Measurements from ENCODE around the gene DPP6. TPM values are rescaled to one million over a fixed set of nuclear protein-coding genes. Genes with fewer than 3 reads are reported as not detected.

Gene DPP6
- total RNA-seq, 1 donor from 2014 or later = not detected

DNA sequence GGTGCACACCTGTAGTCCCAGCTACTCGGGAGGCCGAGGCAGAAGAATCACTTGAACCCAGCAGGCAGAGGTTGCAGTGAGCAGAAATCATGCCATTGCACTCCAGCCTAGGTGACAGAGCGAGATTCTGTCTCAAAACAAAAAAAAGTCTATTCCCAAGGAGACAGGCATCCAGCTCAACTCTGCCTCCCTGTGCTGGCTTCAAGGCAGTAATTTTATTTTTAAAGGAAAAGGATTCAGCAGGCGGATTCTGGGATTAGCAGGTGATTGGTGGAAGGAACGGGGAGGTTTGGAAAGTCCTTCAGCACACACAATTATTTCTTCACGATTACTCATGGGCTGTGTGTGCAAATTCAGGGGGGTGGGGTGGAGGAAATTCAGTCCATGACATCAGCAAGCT, 707.8 kb downstream of the DPP6 start:
- intact Hi-C loops (cut with micrococcal nuclease) = no loop called here

DNA sequence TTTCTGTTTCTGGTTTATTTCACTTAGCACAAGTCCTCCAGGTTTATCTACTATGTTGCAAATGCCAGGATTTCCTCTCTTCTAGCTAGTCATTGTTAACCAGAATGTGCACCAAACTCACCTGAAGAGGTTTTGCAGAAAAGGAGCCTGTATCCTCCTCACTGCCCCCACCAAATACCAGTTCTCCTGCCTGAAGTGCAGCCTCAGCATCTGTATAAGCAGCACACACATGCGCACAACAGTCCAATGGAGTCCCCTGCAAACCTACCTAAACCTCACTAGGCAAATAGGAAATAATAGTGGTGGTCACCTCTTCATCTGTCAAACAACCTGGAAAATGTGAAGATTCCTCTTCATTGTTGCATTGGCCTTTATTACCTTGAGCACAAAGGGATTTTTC, 712.9 kb downstream of the DPP6 start:
- intact Hi-C loops (cut with micrococcal nuclease) = no loop called here

DNA sequence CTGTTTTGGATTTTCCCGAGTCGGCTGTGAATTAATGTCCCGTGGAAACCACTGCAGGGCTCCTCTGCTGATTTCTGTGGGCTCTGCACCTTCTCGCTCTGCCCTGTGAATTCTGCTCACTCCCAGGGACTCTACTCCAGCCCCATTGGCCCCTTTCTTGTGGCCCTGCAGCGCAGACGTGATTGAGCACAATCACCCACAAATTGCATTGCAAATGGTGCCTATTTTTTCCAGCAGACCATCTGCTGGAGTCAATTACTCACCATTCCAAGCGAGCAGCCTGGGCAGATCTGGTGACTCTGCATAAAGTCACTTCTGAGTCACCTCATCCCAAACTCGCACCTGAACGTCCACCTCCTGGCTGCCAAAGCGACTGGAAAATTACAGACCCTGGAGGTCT, 714.9 kb downstream of the DPP6 start:
- intact Hi-C loops (cut with micrococcal nuclease) = no loop called here

DNA sequence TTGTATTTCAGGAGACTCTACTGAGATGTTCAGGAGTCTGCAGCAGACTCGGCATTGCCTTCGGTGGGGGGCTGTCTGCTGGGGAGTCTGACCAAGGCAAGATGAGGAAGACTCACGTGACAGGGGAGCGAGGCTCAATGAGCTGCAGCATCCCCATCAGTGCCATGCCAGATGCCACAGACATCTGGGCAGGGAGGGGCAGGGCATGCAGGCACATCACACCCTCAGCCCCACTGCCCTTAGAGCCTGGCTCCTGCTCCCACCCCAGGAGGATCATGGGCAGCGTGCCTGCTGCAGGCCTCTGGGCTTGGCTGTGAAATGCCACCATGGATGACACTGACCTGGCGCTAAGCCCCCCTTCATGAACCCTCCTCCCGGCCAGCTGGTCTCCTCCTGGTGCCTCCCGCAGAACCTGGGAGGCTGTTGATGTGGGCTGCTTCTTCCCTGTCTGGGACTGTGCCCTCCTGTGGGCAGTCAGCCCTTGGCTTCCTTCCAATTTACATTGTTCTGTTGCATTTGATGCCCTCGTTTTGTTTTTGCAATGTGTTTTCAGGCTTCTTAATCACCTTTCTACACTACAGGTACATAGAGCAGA, 715.7 kb downstream of the DPP6 start:
- intact Hi-C loops (cut with micrococcal nuclease) = no loop called here

DNA sequence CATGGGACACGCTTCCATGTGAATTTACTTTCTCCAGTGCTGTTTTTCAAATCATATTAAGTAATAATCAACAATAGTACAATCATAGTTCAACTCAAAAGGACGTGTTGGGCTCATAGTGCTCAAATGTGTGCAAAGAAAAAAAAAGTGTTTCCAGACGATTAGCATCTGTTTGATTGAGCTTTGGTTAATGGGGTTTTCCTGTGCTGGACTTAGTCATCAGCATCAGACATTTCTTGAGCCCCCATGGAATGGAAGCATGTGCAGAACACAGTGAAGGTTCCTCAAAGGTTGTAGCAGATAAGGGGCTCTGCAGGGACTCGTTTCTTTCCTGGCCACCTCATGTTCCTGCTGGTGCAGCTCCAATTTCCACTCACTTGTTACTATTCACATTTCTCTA, 716.8 kb downstream of the DPP6 start:
- intact Hi-C loops (cut with micrococcal nuclease) = no loop called here

DNA sequence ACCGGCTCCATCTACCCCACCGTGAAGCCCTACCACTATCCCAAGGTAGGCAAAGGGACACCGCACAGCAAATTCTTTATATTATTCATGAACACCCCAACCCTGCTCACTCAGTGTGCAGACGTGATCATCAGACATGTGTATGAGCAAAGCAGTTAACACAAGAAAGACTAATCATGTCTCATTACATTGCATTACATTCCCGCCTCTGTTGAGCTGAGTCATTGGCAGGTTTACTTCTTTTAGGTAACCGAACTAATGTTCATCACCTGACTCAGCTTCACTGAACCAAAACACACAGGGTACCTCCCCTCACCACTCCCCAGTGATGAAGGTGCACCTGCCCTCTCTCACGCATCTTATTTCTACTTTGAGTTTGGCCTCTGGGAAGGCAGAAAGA, 717.3 kb downstream of the DPP6 start:
- intact Hi-C loops (cut with micrococcal nuclease) = no loop called here

DNA sequence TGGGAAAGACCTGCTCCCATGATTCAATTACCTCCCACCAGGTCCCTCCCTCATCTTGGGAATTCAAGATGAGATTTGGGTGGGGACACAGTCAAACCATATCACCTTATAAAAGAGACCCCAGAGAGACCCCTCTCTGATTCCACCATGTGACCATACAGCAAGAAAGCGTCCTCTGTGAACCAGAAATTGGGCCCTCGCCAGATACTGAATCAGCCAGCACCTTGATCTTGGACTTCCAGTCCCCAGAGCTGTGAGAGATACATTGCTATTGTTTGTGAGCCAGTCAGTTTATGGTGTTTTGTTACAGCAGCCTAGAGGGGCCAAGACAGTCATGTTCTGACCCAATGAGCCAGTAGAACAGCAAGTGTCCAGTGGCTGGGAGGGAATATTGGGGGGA, 718.2 kb downstream of the DPP6 start:
- intact Hi-C loops (cut with micrococcal nuclease) = no loop called here

DNA sequence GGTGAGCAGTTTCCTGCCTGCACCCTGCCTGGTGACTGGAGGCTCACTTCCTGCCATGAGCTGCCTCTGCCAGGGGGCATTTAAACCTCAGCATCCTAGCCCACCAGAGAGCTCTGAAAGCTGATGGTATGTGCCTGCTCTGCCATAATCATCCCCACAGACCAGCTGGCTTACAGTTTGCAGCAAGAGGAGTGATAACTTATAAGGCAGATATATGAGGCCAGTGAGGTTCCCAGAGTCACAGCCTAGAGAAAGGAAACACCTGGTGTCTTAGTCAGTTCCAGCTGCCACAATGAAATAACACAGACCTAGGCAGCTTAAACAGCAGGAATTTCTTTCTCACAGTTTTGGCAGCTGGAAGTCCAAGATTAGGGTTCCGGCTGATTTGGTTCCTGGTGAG, 718.8 kb downstream of the DPP6 start:
- intact Hi-C loops (cut with micrococcal nuclease) = no loop called here

DNA sequence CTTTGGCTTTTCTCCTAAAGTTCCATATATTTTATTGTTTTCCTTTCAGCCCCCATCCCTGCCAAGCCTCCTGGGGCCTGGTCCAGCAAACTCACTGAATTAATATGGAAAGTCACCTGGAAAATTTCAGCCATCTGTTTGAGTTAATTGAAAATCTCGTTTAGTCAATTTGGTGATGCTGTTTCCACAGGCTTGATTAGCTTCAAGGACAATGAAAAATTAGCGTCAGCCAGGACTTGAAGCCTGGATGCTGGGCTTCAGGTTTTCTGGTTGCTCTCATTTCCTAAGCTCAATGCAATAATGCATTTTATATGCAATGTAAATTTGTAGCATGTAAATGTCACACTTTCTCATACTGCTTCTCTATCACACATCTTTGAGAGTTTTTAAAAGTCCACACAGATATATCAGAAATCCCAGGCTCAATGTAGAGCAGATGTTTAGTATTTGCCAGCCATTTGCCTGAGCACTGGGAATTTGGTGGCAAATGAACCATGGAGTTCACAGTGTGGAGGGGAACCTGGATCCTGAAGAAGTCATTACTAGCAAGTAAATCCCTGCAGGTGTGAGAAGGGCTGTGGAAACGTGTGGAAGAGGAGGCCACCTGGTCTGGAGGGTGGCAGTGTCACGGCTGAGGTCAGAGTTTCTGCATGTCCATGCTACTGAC, 722.2 kb downstream of the DPP6 start:
- intact Hi-C loops (cut with micrococcal nuclease) = no loop called here

DNA sequence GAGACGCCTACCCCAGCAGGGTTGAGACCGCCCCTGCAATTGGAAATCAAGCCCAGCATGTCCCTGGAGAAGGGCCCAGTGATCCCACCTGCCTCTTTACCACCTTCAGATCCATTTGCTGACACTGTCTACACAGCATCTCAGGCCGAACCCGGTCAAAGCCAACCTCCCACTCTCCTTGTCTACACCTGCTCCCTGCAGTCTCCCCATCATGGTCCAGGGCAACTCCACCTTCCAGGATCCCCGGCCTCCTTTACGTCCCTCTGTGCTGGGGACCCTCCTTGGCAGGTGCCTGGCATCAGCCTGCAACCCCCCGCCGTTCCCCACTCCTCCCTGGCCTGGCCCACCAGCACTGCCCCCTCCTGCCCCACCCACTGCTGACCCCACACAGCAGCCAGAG, 723.5 kb downstream of the DPP6 start:
- intact Hi-C loops (cut with micrococcal nuclease) = no loop called here

DNA sequence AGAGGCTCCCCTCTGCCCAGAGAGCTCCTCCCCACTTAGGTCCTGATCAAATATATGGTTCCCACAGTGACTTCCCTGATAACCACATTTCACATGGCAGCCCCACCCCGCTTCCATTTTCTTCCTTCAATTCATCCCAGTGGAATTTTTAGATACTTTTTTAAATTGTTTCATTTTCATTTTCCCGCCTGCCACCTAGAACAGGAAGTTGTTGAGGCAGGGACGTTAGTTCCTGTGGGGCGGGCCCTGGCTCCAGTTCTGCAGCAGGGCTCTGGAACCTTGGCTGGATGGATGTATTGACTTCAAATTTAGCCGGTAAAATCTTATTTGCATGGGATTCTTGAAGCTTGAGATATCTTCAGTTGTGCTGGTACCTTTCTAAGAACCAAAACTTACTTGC, 724.2 kb downstream of the DPP6 start:
- intact Hi-C loops (cut with micrococcal nuclease) = no loop called here

DNA sequence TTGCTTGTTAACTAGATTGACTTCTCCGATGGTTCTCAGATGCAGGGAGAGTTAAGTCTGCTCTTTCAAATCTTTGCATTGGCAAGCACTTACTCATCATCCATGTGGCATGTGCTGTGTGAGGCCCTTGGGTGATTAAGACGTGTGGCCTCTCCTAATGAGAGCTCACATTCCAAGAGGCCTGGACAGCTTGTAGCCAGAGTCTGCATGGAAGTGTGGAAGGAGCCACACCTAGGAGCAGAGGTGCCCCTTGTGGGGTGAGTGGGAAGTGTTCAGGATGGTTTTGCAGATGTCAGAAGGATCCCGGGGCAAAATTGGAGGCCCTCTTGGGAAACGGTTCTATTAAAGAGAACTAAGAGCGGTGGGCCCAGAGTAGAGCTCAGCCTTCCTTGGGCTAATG, 724.8 kb downstream of the DPP6 start:
- intact Hi-C loops (cut with micrococcal nuclease) = no loop called here

DNA sequence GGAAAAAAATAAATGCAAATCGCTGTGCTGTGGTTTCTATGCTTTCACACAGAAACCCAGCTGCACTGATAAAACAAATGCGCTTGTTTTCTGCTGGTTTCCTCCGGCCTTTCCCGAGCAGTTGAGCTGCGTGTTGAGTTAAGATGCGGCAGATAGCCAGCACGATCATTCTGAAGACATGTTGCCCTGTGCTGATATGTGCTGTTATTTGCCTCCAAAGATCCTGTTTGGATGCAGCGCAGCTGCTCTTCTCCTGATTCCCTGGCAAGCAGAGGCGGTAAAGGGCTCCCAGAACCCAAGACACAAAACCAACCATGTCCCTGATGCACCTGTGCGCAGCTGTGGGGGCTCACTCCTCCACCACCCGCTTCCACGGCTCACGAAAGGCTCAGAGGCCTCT, 725.3 kb downstream of the DPP6 start:
- intact Hi-C loops (cut with micrococcal nuclease) = no loop called here

DNA sequence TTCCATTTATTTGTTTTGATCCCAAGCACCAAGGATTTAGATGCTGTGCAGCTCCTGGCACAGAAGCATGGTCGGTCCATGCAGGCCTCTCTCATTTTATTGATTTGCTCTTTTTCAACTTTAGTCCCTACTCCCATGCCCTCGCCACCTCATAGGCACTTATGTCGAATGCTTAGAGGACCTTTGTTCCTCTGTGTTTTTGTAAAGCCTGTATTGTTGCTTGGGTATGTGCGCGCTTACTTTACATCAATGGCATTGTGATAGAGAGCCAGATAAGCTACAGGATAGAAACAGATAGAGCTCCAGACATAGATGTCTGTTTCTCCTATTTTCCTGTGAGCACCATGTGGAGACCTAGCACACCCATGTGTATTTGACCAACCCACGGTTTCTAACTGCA, 725.7 kb downstream of the DPP6 start:
- intact Hi-C loops (cut with micrococcal nuclease) = no loop called here

DNA sequence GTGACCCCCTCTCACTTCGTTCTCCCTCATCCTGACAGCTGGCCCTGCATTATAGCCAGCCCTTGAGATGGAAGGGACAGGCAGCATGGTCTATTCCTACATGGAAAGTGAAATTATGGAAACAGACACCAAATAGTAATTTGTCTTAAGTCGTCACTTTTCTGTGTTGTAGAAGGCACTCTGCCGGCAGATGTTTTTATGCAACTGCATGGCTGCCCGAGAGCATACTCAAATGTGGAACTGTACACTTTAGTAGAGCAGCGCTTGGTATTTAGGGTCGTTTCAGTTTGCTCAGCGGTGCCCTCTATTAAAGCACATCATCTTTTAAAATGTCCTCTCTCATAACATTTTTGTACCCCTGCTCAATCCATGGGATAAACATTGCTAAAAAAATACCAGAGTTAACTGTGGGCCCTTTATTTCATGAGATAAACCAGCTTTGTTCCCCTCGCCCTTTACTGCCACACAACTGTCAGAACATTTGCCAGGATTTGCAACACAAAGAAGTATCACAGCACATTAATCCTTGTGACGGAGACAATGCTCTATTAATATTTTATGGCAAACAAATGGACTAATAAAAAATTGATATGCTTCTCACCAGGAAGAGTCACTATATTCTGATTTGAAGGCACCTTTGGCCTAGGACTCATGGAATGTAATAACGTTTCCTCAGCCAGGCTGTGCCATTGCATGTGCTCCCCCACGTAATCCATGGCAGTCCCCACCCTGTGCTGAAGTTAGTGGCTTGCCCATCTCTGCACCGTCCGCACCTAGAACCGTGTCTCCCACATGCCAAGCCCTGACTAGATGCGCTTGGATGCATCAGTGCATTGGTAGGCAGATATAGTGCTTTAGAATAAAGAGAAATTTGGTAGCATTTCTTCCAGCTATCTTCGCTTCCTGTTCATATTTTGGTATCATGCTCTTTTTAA, 729.4 kb downstream of the DPP6 start:
- intact Hi-C loops (cut with micrococcal nuclease) = no loop called here

DNA sequence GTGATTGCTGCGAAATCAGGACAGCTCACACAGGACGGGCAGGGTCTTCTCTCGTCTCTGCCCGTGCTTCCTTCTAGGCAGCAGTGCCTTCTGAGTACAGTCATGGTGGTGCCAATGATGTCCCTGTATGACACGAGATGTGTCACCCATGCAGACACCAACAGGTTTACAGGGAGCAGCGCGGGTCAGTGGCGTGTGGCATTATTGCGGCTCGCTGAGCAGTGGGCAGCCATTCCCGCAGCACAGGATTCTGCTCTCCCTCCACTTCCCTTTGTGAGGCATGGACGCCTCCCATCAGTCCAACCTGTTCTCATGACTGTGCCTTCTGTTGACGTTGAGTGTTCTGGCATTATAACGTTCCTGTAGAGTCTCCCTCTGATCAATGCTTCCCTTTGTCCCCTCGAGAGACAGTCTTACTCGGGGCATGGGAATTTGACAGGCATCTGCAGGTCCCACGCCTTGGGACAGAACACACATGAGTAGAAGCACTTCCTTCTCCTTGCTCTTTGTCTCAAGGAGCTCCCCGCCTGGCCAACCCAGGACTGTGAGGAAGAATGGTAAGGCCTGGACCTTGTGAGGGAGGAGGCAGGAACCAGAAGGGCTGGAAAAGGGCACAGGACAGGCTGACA, 731.2 kb downstream of the DPP6 start:
- intact Hi-C loops (cut with micrococcal nuclease) = no loop called here

DNA sequence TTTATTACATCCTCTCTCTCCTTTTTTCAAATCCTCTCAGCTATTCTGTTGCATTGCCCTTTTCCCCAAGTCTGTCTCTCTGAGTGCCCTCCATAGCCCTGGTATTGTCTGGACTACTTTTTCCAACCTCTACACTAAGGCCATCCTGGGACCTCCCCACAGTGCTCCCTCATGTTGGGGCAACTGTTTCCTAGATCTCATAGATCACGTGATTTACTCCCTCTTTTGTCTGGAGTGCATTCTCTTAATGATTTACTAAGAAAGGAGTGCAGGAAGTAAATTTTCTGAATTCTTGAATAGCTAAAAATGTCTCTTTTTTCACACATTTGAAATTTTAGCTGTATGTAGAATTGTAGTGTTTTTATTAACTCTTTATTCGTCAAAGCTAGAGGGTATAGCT, 733.7 kb downstream of the DPP6 start:
- intact Hi-C loops (cut with micrococcal nuclease) = no loop called here

DNA sequence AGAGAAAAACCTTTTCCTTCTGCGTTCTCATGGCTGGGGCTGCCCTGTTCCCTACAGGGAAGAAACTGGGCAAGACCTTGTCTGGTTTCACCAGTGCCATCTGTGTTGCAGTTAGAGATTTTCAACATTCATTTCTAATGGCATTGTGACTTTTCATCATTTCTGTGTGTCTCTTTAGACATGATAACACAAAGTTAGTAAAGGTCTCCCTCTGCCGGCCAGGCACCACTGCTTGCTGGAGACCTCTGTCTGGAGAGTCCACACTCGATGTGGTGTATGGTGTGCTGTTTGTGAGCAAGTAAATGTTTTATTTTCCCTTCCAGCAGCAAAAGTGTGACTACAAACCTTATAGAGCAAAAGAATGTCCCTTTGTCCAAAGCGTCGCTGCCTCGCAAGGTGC, 737.2 kb downstream of the DPP6 start:
- intact Hi-C loops (cut with micrococcal nuclease) = no loop called here

DNA sequence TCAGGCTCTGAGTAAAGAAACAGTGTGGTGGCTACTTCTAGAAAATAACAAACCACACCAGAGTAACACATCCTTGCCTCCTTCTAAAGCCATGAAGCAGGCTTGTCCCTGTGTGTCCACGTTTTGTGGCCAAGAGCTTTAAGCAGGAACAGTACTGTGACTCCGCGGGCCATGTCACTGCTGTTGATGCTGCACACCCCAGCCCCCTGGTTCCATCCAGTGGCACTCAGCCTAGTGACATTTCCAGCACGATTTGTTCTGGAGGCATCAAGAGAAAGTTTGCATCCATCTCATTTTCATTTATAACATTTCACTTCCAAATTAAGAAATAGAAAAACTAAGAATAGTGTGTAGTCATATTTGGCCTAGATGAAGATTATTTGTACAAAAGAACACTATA, 739.4 kb downstream of the DPP6 start:
- intact Hi-C loops (cut with micrococcal nuclease) = no loop called here

DNA sequence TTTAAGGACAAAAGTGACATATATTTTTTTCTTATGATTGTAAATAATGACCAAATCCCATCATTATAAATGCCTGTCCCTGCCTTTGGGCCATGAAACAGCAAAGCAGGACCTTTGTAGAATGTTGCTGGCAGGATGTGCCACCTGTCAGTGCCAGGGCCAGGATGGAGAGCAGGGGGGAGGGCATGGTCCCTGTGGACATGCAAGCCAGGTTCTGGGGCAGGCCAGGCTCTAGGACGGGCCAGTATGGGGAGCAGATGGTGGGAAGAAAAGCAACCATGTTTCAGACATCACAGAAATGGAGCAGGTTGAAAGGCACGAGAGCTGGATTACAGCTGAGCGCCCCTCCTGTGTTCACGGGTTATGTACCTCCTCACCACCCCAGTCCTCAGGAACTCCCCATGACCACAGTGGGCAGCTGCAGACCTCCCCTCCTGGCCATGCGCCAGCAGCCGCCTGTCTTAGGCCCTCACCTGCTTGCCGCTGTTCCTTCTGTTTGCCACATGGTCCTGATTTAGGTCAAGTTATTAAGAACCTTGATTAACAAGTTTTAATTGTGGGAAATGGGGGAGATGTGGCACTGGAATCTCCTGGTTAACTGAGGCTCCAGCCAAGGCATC, 740.3 kb downstream of the DPP6 start:
- intact Hi-C loops (cut with micrococcal nuclease) = no loop called here

DNA sequence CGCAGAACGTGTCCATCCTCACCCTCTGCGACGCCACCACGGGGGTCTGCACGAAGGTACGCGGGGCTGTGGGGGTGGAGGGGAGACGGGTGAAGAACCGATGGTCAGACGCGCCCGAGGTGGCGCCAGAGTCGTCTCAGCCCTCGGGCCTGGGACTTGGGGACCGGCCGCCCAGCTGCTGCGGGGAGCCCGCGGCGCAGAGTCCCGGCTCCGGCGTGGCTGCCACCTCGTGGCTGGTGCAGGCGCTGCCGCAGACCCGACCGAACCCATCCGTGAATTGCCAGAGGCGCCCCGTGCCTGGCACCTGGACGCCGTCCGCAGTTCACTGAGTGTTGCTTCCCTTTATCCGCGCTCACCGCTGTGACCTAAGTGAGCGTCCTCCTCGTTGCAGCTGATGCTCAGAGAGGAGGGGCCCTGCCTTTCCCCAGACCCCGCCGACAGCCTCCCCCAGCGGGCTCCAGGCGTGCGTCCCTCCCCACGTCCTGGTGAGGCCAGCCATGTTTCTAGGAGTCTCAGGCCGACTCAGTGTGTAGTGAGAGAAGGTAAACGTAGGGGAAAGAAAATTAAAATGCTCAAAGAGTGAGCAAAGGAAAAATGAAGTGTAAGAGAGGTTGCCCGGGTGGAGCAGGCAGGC, 742.1 kb downstream of the DPP6 start:
- intact Hi-C loops (cut with micrococcal nuclease) = no loop called here
